Neutrophil (primary cell): ENCODE data around the gene RNF130.

ENCODE experiments used
- H3K27ac ChIP-seq: fragments of 200-600 bp; sonication (generic); 2 replicates; pipeline ENCODE4 v1.5.1; 2016; ENCODE audit warnings: mild to moderate bottlenecking, moderate library complexity
- H3K27me3 ChIP-seq: fragments of 200-600 bp; sonication (generic); 2 replicates; pipeline ENCODE4 v1.6.0; 2016; ENCODE audit warnings: mild to moderate bottlenecking
- H3K36me3 ChIP-seq: fragments of 200-600 bp; sonication (generic); 2 replicates; pipeline ENCODE4 v1.5.1; 2017
- H3K4me1 ChIP-seq, 2 experiments: fragments of 200-600 bp in 1 of 2; sonication (generic) in 1 of 2; 1 replicate in 1 of 2; 2 replicates in 1 of 2; pipeline versions ENCODE4 v1.5.1 to v1.6.1; 2013 to 2016; ENCODE audit warnings: low read depth in 1 of 2, low read length in 1 of 2, mild to moderate bottlenecking in 1 of 2, moderate library complexity in 1 of 2; ENCODE audit not compliant: control insufficient read depth in 1 of 2, insufficient read depth in 1 of 2
- H3K4me3 ChIP-seq, 2 experiments: fragments of 200-600 bp in 1 of 2; sonication (generic) in 1 of 2; 1 replicate in 1 of 2; 2 replicates in 1 of 2; pipeline ENCODE4 v1.5.1; 2013 to 2016; ENCODE audit warnings: low read depth in 1 of 2, low read length in 1 of 2, mild to moderate bottlenecking in 1 of 2, moderate library complexity in 1 of 2
- H3K9me3 ChIP-seq: fragments of 200-600 bp; sonication (generic); 2 replicates; pipeline ENCODE4 v1.5.1; 2016
- CTCF ChIP-seq: fragments of 200-600 bp; sonication (generic); IDR thresholded peaks from 2 replicates; pipeline ENCODE4 v1.5.1; 2016; ENCODE audit warnings: antibody characterized with exemption

RNF130 gene

DNA sequence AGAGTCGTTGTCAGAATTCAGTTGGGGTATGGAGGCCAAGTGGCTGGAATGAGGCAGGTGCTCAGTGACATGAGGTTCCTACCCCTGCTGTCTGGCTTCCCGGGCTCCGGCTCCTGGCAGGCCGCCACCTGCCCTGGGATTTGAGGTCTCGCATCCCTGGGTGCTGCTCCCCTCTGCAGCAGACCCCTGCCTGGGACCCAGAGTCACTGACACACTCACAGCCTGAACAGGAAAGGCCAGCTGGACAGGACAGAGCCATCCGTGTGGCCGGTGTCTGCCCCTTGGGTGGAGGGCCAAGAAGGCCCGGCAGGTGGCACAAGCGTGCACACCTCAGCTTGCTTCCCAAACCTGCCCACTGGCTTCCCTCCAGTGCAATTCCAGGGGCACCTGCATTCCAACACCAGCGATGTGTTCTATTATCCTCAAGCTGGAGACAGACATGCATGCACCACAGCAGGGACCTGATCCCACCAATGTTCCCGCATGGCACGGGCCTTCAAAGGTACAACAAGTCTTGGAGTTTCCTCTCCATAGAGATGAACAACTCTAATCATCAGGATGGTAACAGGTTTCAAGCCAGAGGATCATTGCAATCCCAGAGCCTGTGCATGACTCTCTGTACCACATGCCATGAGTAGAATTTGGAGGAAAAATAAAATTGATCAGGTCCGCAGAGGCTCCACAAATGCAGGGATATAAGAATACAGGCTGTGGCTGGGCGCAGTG is 45.6 kb upstream of the RNF130 start:
- Histone ChIP-seq H3K27ac (no peak overlapping the region), H3K9me3 (no peaks in the 10 kb centered on the region), H3K4me1 (no peaks in the 10 kb centered on the region), H3K27me3 (no peaks in the 10 kb centered on the region), H3K36me3 (no peaks in the 10 kb centered on the region), H3K4me3 (no peak overlapping the region)
- TF ChIP-seq CTCF: no peak

- H3K36me3 ChIP-seq: no peaks in the 10 kb centered on the region
- no peaks in the 10 kb centered on the region for H3K9me3 ChIP-seq
- H3K4me3 ChIP-seq: no peak overlapping the region
- TF ChIP-seq CTCF: no peak
- no peaks in the 10 kb centered on the region for H3K27me3 ChIP-seq
- no peak overlapping the region for H3K27ac ChIP-seq
- H3K4me1 ChIP-seq: no peaks in the 10 kb centered on the region
Observed at GRCh38 chr5:180116077-180116999, 44.8 kb upstream of the RNF130 start.

- no peaks in the 10 kb centered on the region for H3K27me3 ChIP-seq
- no peak for TF ChIP-seq CTCF
Observed at GRCh38 chr5:180115326-180116076, 43.9 kb upstream of the RNF130 start.

GRCh38 chr5:180114304-180115003 is 42.9 kb upstream of the RNF130 start:
- H3K4me3 ChIP-seq: no peak overlapping the region

More at GRCh38 chr5:180115326-180116076, 43.9 kb upstream of the RNF130 start:
- H3K4me1 ChIP-seq: no peaks in the 10 kb centered on the region
- no peaks in the 10 kb centered on the region for H3K36me3 ChIP-seq
- H3K4me3 ChIP-seq: no peak overlapping the region
- no peaks in the 10 kb centered on the region for H3K9me3 ChIP-seq
- no peak overlapping the region for H3K27ac ChIP-seq

More at GRCh38 chr5:180114304-180115003, 42.9 kb upstream of the RNF130 start:
- Histone ChIP-seq H3K9me3 (no peaks in the 10 kb centered on the region), H3K27ac (no peak overlapping the region), H3K27me3 (no peaks in the 10 kb centered on the region), H3K4me1 (no peaks in the 10 kb centered on the region), H3K36me3 (no peaks in the 10 kb centered on the region)
- TF ChIP-seq CTCF: no peak
